ENCODE results near the gene RTF2. TPM values are rescaled to one million over a fixed set of nuclear protein-coding genes. Genes with fewer than 3 reads are reported as not detected.
A peak's percentile ranks its signal among the peaks of the same experiment; 100 is the strongest.
"Not testable (repeated sequence)": the region's sequence is repeated elsewhere in the genome, so short reads cannot be mapped to it uniquely, and the experiment has no call there.

RTF2 gene
- total RNA-seq, 5 donors from 2014 or later (not counting 1 experiment from before 2014, with no cell fraction given), result 55.8 to 69.7 (median 64.8) TPM

GRCh38 chr20:56518126-56518525 is 49.7 kb downstream of the RTF2 start:
- Histone ChIP-seq H3K4me1 (ENCODE audit: control insufficient read depth in 1 of 2, extremely low read depth in 1 of 2, insufficient read depth in 2 of 2, low read length in 2 of 2) (peaks cover 0 to 3% of the 10 kb centered on the region in 2 experiments), H3K36me3 (ENCODE audit: control insufficient read depth in 2 of 2, extremely low read depth in 1 of 2, insufficient read depth in 1 of 2, low read length in 1 of 2) (peaks cover 8 to 60% of the 10 kb centered on the region in 2 donors), H3K9me3 (peaks cover 3% of the 10 kb centered on the region), H3K27me3 (replicated peaks in 1 of 2; ENCODE audit: control insufficient read depth in 2 of 2, extremely low read depth in 1 of 2, insufficient read depth in 2 of 2, low read length in 1 of 2) (no peaks in the 10 kb centered on the region), H3K4me3 (ENCODE audit: control insufficient read depth in 1 of 2, extremely low read depth in 1 of 2, low read length in 1 of 2) (no peak overlapping the region), H3K27ac (ENCODE audit: low read length) (no peak overlapping the region)
- Mint-ChIP-seq H3K4me3 (no peak overlapping the region), H3K27me3 (no peaks in the 10 kb centered on the region), H3K27ac (no peak overlapping the region), H3K9me3 (peaks cover 0 to 22% (median 22%) of the 10 kb centered on the region in 3 donors), H3K36me3 (peaks cover 76% of the 10 kb centered on the region), H3K4me1 (peaks cover 3 to 11% (median 3%) of the 10 kb centered on the region in 3 donors)
- ChIA-PET POLR2A (no interaction called here), CTCF (no interaction called here)
- DNase-seq (no peak), ATAC-seq (replicated peaks in 1 of 4) (no peak)
- WGBS (ENCODE audit: insufficient coverage), result 98% methylated on average over 11 of the region's 14 CpGs

DNA sequence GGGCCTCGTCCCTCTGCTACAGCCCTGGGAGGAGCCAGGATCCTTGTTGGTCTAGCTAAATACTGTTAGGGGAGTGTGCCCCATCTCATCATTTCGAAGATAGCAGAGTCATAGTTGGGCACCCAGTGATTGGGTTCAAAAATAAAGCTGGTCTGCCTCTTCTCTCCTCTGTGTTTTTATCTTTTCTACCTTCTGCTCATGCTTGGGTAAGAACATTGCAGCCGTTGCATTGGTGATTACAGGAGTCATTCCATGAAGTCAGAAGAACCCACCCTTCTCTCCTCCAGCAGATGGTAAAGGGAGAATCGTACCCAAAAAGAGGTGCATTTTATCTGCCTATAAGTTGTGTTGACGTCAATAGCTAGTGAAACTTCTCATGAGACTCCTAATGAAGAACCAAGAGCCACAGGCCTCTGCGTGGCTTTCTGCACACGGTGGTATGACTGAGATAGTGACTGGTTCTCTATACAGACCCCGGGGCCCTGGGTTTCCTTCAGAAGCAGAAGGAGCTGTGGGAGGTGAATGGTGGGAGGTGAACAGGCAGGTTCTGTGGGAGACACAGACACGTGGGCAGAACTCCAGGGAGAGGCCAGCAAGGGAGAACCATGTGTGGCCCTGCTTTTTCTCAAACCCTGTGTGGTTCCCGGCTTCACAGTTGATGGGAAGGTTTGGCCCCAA is 50.4 kb downstream of the RTF2 start:
- H3K27me3 ChIP-seq (replicated peaks in 1 of 2; ENCODE audit: control insufficient read depth in 2 of 2, extremely low read depth in 1 of 2, insufficient read depth in 2 of 2, low read length in 1 of 2), result no peaks in the 10 kb centered on the region
- 94% methylated on average over 5 of the region's 10 CpGs for WGBS (ENCODE audit: insufficient coverage)
- peaks cover 7 to 18% (median 8%) of the 10 kb centered on the region in 3 donors for H3K4me1 Mint-ChIP-seq
- ChIA-PET CTCF (no interaction called here), POLR2A (no interaction called here)
- peaks cover 75% of the 10 kb centered on the region for H3K36me3 Mint-ChIP-seq
- H3K27ac Mint-ChIP-seq, result no peak overlapping the region
- H3K4me3 ChIP-seq (ENCODE audit: control insufficient read depth in 1 of 2, extremely low read depth in 1 of 2, low read length in 1 of 2), result no peak overlapping the region
- no peak overlapping the region for H3K27ac ChIP-seq (ENCODE audit: low read length)
- DNase-seq (no peak), ATAC-seq (replicated peaks in 1 of 4) (no peak)
- peaks cover 3% of the 10 kb centered on the region for H3K9me3 ChIP-seq
- H3K4me3 Mint-ChIP-seq, result peak overlapping the region in 1 of 3 donors; percentile 17
- peaks cover 3 to 8% of the 10 kb centered on the region in 2 experiments for H3K4me1 ChIP-seq (ENCODE audit: control insufficient read depth in 1 of 2, extremely low read depth in 1 of 2, insufficient read depth in 2 of 2, low read length in 2 of 2)
- peaks cover 0 to 22% (median 22%) of the 10 kb centered on the region in 3 donors for H3K9me3 Mint-ChIP-seq
- H3K27me3 Mint-ChIP-seq, result no peaks in the 10 kb centered on the region
- H3K36me3 ChIP-seq (ENCODE audit: control insufficient read depth in 2 of 2, extremely low read depth in 1 of 2, insufficient read depth in 1 of 2, low read length in 1 of 2), result peaks cover 8 to 52% of the 10 kb centered on the region in 2 donors

DNA sequence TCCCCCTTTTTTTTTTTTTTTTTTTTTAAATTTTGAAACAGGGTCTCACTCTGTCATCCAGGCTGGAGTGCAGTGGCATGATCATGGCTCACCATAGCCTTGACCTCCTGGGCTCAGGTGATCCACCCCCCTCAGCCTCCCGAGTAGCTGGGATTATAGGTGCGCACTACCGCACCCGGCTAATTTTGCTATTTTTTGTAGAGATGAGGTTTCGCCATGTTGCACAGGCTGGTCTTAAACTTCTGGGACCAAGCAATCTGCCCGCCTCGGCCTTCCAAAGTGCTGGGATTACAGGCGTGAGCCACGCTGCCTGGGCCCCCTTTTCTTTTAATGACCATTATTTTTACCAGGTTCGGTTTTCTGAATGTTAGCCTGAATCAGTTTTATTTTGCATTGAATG is 51.1 kb downstream of the RTF2 start:
- Histone ChIP-seq H3K36me3 (ENCODE audit: control insufficient read depth in 2 of 2, extremely low read depth in 1 of 2, insufficient read depth in 1 of 2, low read length in 1 of 2) (peaks cover 8 to 45% of the 10 kb centered on the region in 2 donors), H3K4me3 (ENCODE audit: control insufficient read depth in 1 of 2, extremely low read depth in 1 of 2, low read length in 1 of 2) (peak overlapping the region in 1 of 2 donors; percentile 2), H3K27ac (ENCODE audit: low read length) (no peak overlapping the region), H3K27me3 (replicated peaks in 1 of 2; ENCODE audit: control insufficient read depth in 2 of 2, extremely low read depth in 1 of 2, insufficient read depth in 2 of 2, low read length in 1 of 2) (no peaks in the 10 kb centered on the region), H3K4me1 (ENCODE audit: control insufficient read depth in 1 of 2, extremely low read depth in 1 of 2, insufficient read depth in 2 of 2, low read length in 2 of 2) (peaks cover 3 to 8% of the 10 kb centered on the region in 2 experiments), H3K9me3 (peaks cover 3% of the 10 kb centered on the region)
- H3K4me1 Mint-ChIP-seq, result peaks cover 7 to 21% (median 8%) of the 10 kb centered on the region in 3 donors
- no peak overlapping the region for H3K4me3 Mint-ChIP-seq
- CTCF ChIA-PET, result no interaction called here
- 100% methylated on average over 3 of the region's 10 CpGs for WGBS (ENCODE audit: insufficient coverage)
- DNase-seq (no peak), ATAC-seq (replicated peaks in 1 of 4) (no peak)
- no peaks in the 10 kb centered on the region for H3K27me3 Mint-ChIP-seq
- peaks cover 72% of the 10 kb centered on the region for H3K36me3 Mint-ChIP-seq
- POLR2A ChIA-PET, result no interaction called here
- peaks cover 0 to 22% (median 22%) of the 10 kb centered on the region in 3 donors for H3K9me3 Mint-ChIP-seq
- no peak overlapping the region for H3K27ac Mint-ChIP-seq

GRCh38 chr20:56520180-56520579 is 51.8 kb downstream of the RTF2 start:
- H3K4me3 Mint-ChIP-seq, result no peak overlapping the region
- peaks cover 7 to 21% (median 8%) of the 10 kb centered on the region in 3 donors for H3K4me1 Mint-ChIP-seq
- ATAC-seq (replicated peaks in 1 of 4) (no peak), DNase-seq (no peak)
- WGBS (ENCODE audit: insufficient coverage), result 100% methylated on average over 6 of the region's 10 CpGs
- no peak overlapping the region for H3K27ac Mint-ChIP-seq
- Histone ChIP-seq H3K4me3 (ENCODE audit: control insufficient read depth in 1 of 2, extremely low read depth in 1 of 2, low read length in 1 of 2) (peak overlapping the region in 1 of 2 donors; percentile 32), H3K27ac (ENCODE audit: low read length) (no peak overlapping the region), H3K36me3 (ENCODE audit: control insufficient read depth in 2 of 2, extremely low read depth in 1 of 2, insufficient read depth in 1 of 2, low read length in 1 of 2) (peaks cover 8 to 42% of the 10 kb centered on the region in 2 donors), H3K4me1 (ENCODE audit: control insufficient read depth in 1 of 2, extremely low read depth in 1 of 2, insufficient read depth in 2 of 2, low read length in 2 of 2) (peaks cover 3 to 8% of the 10 kb centered on the region in 2 experiments), H3K9me3 (peaks cover 3% of the 10 kb centered on the region), H3K27me3 (replicated peaks in 1 of 2; ENCODE audit: control insufficient read depth in 2 of 2, extremely low read depth in 1 of 2, insufficient read depth in 2 of 2, low read length in 1 of 2) (no peaks in the 10 kb centered on the region)
- peaks cover 0 to 22% (median 22%) of the 10 kb centered on the region in 3 donors for H3K9me3 Mint-ChIP-seq
- H3K27me3 Mint-ChIP-seq, result no peaks in the 10 kb centered on the region
- peaks cover 70% of the 10 kb centered on the region for H3K36me3 Mint-ChIP-seq
- CTCF ChIA-PET, result no interaction called here
- POLR2A ChIA-PET, result no interaction called here

DNA sequence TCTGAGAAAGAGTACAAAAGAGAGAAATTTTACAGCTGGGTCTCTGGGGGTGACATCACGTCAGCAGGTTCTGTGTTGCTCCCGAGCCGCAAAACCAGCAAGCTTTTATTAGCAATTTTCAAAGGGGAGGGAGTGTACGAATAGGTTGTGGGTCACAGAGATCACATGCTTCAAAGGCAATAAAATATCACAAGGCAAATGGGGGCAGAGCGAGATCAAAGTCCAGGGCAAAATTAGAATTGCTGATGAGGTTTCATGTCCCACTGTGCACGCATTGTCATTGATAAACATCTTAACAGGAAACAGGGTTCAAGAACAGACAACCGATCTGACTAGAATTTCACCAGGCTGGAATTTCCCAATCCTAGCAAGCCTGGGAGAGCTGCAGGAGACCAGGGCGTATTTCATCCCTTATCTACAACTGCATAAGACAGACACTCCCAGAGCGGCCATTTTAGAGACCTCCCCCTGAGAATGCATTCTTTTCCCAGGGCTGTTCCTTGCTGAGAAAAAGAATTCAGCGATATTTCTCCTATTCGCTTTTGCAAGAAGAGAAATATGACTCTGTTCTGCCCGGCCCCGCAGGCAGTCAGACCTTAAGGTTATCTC is 52.4 kb downstream of the RTF2 start:
- Mint-ChIP-seq H3K9me3 (peaks cover 0 to 22% (median 22%) of the 10 kb centered on the region in 3 donors), H3K4me1 (peaks cover 7 to 21% (median 8%) of the 10 kb centered on the region in 3 donors), H3K36me3 (peaks cover 63% of the 10 kb centered on the region)
- H3K27ac ChIP-seq (ENCODE audit: low read length); H3K9me3 ChIP-seq; CTCF ChIA-PET; H3K4me3 ChIP-seq (ENCODE audit: control insufficient read depth in 1 of 2, extremely low read depth in 1 of 2, low read length in 1 of 2); POLR2A ChIA-PET; H3K4me3 Mint-ChIP-seq; H3K27me3 Mint-ChIP-seq; H3K4me1 ChIP-seq (ENCODE audit: control insufficient read depth in 1 of 2, extremely low read depth in 1 of 2, insufficient read depth in 2 of 2, low read length in 2 of 2); ATAC-seq (replicated peaks in 1 of 4); H3K27me3 ChIP-seq (replicated peaks in 1 of 2; ENCODE audit: control insufficient read depth in 2 of 2, extremely low read depth in 1 of 2, insufficient read depth in 2 of 2, low read length in 1 of 2); H3K27ac Mint-ChIP-seq; DNase-seq: not testable (repeated sequence)
- peaks cover 8 to 42% of the 10 kb centered on the region in 2 donors for H3K36me3 ChIP-seq (ENCODE audit: control insufficient read depth in 2 of 2, extremely low read depth in 1 of 2, insufficient read depth in 1 of 2, low read length in 1 of 2)
- WGBS (ENCODE audit: insufficient coverage), result 99% methylated on average over 8 of the region's 13 CpGs

DNA sequence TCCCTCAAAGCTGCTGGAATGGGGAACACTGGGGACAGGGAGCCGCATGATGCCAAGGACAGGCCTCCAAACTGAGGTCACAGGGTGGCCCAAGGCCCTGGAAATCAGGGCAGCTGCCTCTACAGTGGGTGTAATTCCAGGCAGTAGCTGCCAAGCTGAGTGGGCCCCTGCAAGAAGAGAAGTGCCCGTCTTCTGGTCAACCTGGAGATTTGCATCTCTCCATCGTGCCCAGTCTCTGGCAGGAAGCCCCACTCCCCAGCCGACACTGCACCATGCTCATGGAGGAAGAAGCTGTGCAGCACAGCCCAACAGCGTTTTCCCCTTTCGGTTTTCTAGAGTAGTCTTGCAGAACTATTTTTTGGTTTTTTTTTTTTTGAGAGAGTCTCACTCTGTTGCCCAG is 53.9 kb downstream of the RTF2 start:
- CTCF ChIA-PET, result no interaction called here
- Mint-ChIP-seq H3K9me3 (peaks cover 0 to 22% (median 22%) of the 10 kb centered on the region in 3 donors), H3K36me3 (peaks cover 48% of the 10 kb centered on the region), H3K4me1 (peaks cover 7 to 21% (median 8%) of the 10 kb centered on the region in 3 donors), H3K4me3 (no peak overlapping the region), H3K27ac (no peak overlapping the region), H3K27me3 (no peaks in the 10 kb centered on the region)
- DNase-seq (no peak), ATAC-seq (replicated peaks in 1 of 4) (no peak)
- peaks cover 3 to 8% of the 10 kb centered on the region in 2 experiments for H3K4me1 ChIP-seq (ENCODE audit: control insufficient read depth in 1 of 2, extremely low read depth in 1 of 2, insufficient read depth in 2 of 2, low read length in 2 of 2)
- POLR2A ChIA-PET, result no interaction called here
- H3K4me3 ChIP-seq (ENCODE audit: control insufficient read depth in 1 of 2, extremely low read depth in 1 of 2, low read length in 1 of 2), result no peak overlapping the region
- peaks cover 3% of the 10 kb centered on the region for H3K9me3 ChIP-seq
- H3K36me3 ChIP-seq (ENCODE audit: control insufficient read depth in 2 of 2, extremely low read depth in 1 of 2, insufficient read depth in 1 of 2, low read length in 1 of 2), result peaks cover 5 to 32% of the 10 kb centered on the region in 2 donors
- no peaks in the 10 kb centered on the region for H3K27me3 ChIP-seq (replicated peaks in 1 of 2; ENCODE audit: control insufficient read depth in 2 of 2, extremely low read depth in 1 of 2, insufficient read depth in 2 of 2, low read length in 1 of 2)
- no peak overlapping the region for H3K27ac ChIP-seq (ENCODE audit: low read length)
- 33% methylated on average over 6 of the region's 6 CpGs for WGBS (ENCODE audit: insufficient coverage)
